Lung microvascular endothelial cell (primary cell): ENCODE results near the gene LOXL3. TPM values are rescaled to one million over a fixed set of nuclear protein-coding genes. Genes with fewer than 3 reads are reported as not detected.

Experiments
- DNase-seq, 2 donors: peaks; one replicate each; pipeline versions ENCODE4 v3.0.0 to v3.0.0-alpha.2; 2010; ENCODE audit warnings: low read depth in 2 of 2
- total RNA-seq: library from RNA; depleted of rRNA; stranded (reverse); fragments of >200 nt; gene quantifications from 2 replicates; pipeline ENCODE4 v1.2.1, GENCODE V29; 2014

LOXL3 gene
- total RNA-seq, 1 donor from 2014 or later, result 1.2 TPM

- peak; percentile 97 to 98 for DNase-seq
Observed at GRCh38 chr2:74507145-74507925, 46.4 kb downstream of the LOXL3 start, which contains the start of gene PCGF1. Gene PCGF1 (minus strand): TSS chr2:74507695. CDS start chr2:74507668, 27 bp downstream.

DNA sequence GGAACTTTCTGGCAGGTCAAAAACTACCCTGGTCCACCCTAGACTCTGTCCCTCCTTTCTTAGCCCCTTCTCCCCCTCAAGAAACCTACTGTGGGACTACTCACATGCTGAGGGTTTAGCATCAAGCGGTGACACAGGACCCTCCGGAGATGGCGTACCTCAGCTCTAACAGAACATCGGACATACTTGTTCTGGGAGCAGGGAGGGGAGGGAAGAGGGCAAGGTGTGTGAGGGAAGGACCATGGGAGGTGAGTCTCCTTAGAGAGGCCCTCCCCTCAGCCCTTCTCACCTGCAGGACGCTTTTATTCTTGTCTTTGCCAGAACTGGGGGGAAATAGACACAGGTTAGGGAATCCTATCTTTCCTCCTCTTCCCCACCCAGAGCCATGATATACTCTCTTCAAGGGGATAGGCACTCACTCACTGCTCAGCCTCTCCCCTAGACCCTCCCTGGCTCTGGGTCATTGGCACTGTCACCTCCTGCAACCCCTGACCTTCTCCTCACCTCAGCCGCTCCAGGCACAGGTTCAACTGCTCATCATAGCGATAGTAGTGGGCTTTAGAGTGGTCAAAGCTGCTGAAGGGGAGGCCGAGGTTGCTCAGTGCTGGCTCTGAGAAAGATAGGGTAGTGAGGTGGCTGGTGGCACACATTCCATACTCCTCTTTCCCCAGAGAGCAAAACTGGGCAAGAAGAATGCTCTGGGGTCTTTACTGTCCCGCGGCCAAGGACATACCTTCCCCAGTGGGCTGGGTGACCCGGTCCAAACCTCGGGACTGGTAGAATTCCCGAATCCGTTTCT, 48.1 kb downstream of the LOXL3 start:
- no peak for DNase-seq

DNA sequence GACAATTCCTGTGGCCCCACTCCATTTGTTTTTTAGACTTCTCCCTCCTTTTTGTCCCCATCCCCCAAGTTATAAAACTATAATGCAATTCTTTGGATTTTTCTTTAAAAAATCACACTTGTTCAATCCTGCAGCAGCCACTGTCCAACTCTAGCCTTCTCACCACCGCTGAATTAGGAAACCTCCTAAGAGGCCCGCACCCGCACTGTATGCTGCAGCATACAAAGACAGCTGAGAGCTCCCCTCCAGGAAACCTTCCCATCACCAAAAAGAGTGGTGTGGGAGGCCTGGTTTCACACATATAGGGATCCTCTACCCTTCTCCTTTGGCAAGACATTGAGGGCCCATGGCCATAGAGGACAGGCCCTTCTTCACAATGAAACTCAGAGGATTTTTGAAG, 49.2 kb downstream of the LOXL3 start:
- DNase-seq, result no peak

- DNase-seq, result no peak
Observed at GRCh38 chr2:74503506-74504475, 50.0 kb downstream of the LOXL3 start.

DNA sequence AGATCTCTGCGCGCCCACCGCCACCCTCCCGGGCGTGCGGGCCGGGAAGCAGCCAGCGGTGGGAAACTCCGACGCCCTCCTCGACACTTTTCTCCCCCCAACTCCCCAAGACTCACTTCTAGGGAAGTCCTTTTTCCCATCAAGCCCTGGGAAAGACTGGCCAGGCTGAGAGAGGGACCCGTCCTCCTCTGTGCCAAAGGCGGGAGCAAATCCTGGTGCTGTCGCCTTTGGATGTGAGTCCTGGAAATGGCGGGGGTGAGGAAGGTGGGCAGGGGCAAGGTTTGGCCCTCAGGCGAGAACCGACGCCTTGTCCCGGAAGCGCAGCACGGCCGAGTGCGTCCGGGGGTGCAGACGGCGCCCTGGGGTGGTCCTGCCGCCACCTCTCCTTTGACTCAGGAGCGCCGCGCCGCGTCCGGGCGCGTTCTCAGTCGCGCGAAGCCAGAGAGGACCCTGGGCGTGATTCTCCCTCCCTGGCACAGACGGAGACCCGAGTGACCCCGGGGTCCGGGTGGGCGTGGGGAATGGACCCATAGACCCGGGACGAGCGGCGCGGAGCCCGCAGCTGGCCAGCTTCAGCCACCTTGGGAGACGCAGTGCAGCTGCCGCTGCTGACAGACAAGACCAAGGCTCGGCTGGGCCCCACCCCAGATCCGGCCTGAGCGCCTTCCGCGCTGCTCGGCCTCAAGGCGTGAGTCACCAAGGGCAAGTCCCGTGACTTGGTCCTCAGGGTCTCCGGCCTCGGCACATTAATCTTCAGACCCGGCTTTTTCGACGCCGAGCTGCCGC, 50.8 kb downstream of the LOXL3 start:
- DNase-seq, result peak; percentile 23 to 89

DNA sequence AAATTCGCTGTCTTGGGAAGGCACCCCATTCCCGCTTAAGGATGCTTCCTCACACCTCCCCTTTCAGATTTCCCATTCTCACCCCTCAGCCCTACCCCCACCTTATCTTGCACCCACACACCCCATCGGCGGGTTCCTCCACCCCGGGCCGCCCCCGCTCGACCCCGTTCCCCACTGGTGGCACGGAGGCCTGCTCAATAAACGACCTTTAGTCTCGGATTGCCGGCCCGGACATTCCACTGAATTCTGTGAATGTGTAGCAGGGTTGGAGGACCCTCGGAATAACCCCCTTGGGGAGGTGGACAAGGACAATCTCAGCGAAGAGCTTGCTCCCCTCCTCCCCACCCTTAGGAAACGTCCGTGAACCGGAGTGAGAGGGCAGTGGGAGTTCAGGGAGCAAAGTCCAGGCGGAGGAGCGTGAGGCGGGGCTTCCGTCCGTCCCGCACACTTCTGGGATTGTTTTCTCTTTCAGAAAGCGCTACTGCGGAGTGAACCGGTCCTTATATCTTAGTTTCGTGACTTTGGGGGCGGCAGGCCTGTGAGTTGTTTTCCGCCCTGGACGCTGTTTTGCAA, 51.5 kb downstream of the LOXL3 start:
- peak in 1 of 2 donors; percentile 19 for DNase-seq

- DNase-seq, result no peak
Observed at GRCh38 chr2:74501335-74502071, 52.2 kb downstream of the LOXL3 start.

DNA sequence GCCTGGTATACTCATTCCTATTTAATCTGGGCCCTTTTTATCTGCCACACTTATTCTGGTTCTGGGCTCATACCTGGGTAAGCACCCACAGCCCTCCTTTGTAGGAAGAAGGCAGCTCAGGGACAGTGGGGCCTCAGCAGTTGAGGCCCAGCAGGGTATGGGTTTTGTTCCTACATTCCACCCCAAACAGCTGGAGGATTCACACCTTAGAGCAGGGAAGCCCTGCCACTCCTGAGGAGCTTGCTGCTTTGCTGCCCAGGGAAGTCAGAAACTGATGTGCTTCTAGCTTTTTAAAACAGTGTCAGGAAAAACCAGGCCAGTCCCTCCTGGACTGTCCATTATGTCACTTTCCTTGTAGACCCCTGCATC, 53.2 kb downstream of the LOXL3 start:
- DNase-seq, result no peak

DNA sequence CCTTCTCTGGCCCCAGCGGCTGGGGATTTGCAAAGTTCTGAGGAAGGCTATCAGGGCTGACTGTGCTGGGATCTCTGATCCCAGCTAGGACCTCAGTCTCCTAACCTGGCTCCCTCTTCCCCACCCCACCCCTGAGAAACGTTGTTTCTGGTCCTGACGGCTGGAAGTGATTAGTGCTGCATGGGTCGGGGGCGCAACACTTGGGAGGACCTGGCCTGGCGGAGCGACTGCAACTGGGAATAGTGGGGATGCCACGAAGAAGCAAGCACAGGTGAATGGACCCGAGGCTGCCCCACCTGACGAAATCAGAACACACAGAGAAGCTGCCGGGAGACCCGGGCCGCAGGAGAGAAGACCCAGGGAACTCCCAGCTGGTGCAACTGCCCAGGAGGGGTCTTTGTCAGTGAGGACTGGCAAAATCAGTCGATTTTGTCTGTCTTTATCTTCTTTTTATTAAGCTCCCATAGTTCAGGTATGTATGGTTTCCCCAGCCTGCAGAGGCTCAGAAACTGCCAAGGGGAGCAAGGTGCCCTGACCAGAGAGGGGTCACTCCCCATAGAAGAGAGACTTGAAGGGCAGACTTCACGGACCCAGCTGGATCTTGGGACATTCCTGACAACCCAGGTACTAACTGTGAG, 53.7 kb downstream of the LOXL3 start:
- DNase-seq, result no peak

- peak in 1 of 2 donors; percentile 18 for DNase-seq
Observed at GRCh38 chr2:74499267-74499939, 54.3 kb downstream of the LOXL3 start, which contains the start of gene LBX2. Gene LBX2 (minus strand): TSS chr2:74499603. CDS start chr2:74499537, 66 bp downstream.

- peak in 1 of 2 donors; percentile 20 for DNase-seq
Observed at GRCh38 chr2:74498500-74499266, 55.1 kb downstream of the LOXL3 start.

DNA sequence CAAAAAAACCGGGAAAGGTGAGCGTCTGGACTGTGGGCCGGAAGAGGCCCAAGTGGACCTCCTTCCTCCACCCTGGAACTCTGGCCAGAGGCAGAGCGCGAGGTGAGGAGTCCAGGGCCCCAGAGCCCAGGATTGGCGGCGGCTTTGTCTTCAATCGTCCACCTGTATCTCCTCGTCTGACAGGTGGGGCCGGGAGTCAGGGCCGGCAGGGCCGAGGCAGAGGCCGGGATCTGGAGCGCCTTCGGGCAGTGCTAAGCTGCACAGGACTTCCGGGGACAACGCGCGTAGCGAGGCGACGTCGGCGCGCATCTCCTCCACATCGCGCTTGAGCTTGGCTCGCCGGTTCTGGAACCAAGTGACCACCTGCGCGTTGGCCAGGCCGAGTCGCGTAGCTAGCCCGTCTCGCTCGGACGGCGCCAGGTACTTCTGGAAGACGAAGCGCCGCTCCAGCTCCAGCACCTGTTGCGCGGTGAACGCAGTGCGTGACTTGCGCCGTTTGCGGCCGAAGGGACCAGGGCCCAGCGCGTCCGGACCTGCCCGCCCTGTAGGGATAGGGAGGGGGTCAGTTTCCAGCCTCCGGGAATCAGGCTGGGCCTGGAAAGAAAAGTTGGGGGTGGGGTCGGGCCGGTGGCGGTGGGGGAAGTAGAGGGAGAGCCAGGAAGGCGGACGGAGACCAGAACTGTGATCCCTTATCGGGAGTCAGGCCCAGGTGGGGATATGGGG, 55.8 kb downstream of the LOXL3 start:
- DNase-seq, result peak in 1 of 2 donors; percentile 11

GRCh38 chr2:74496997-74497776, 56.6 kb downstream of the LOXL3 start:
- DNase-seq, result no peak

DNA sequence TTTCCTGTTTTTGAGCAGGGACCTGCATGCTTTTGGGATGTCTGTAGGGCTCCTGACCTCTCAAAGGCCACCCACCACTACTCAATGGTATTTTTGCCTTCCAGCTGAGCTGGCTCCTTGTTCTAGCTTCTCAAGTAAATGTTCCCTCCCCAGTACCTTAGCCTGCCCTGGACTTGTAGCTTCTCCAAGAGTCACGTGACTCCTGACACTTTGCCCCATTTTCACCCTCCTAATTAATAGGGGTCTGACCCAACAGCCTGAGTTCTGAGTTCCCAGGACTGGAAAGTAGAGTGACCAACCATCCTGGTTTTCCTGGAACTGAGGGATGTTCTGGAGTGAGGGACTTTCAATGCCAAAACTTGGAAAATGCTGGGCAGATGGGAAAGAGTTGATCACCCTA, 58.3 kb downstream of the LOXL3 start:
- no peak for DNase-seq

- DNase-seq, result no peak
Observed at GRCh38 chr2:74493546-74493945, 60.2 kb downstream of the LOXL3 start.
